Stimulated activated naive B cell treated with anti-CD40 and anti-IgM and Interleukin-4, amounts not matched to agents 10 μg/mL and 1 μg/mL and 100 μg/mL, for 72 hours (primary cell): Measurements from ENCODE around the gene PTX3.
A peak's percentile ranks its signal among the peaks of the same experiment; 100 is the strongest.

Experiments used
- ATAC-seq, 2 donors: fragments of 150-1000 bp; cut with Tn5 transposase; replicated peaks; 2 replicates each; pipeline ENCODE4 v1.10.0; 2021; ENCODE audit warnings: moderate library complexity in 1 of 2
- DNase-seq: peaks from one replicate; pipeline ENCODE4 v3.0.0; 2021
- H3K27ac Mint-ChIP-seq: one replicate; pipeline ENCODE4 v1.8.0; 2022; ENCODE audit warnings: mild to moderate bottlenecking, mixed read lengths
- H3K27me3 Mint-ChIP-seq, 2 donors: one replicate each; pipeline ENCODE4 v1.8.0; 2022; ENCODE audit warnings: mixed read lengths in 2 of 2
- H3K36me3 Mint-ChIP-seq, 2 donors: one replicate each; pipeline ENCODE4 v1.8.0; 2022; ENCODE audit warnings: mixed read lengths in 2 of 2, mild to moderate bottlenecking in 1 of 2
- H3K4me1 Mint-ChIP-seq, 2 donors: one replicate each; pipeline ENCODE4 v1.8.0; 2022; ENCODE audit warnings: mixed read lengths in 2 of 2, mild to moderate bottlenecking in 1 of 2
- H3K4me3 Mint-ChIP-seq, 2 donors: one replicate each; pipeline ENCODE4 v1.8.0; 2022; ENCODE audit warnings: mild to moderate bottlenecking in 2 of 2, mixed read lengths in 2 of 2, moderate library complexity in 1 of 2
- H3K9me3 Mint-ChIP-seq, 2 donors: one replicate each; pipeline ENCODE4 v1.8.0; 2022; ENCODE audit warnings: mixed read lengths in 2 of 2, mild to moderate bottlenecking in 1 of 2

PTX3 gene

DNA sequence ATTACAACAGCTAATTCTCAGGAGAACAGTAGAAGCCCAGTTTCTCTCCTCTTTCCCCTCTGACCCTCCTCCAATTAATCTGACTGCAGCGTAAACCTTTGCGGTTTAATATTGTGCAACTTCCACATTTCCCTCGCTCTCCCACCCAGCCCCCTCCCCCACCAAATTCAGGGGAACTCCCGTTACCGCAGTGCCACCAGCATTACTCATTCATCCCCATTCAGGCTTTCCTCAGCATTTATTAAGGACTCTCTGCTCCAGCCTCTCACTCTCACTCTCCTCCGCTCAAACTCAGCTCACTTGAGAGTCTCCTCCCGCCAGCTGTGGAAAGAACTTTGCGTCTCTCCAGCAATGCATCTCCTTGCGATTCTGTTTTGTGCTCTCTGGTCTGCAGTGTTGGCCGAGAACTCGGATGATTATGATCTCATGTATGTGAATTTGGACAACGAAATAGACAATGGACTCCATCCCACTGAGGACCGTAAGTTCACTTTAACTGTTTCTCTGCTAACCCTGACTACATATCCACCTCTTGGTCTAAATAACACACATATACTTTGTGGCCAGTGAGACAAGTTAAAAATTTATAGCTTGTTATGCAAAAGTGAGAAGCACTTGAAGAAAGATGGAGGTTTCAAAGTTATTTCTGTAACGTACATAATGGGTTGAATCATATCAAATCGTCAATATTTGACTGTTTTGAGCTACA is at the start of gene PTX3:
Gene PTX3 (plus strand): TSS at position 268 of the 709 bp plus-strand sequence. CDS start 84 bp downstream, at position 352.
- peak; percentile 39 for ATAC-seq

DNA sequence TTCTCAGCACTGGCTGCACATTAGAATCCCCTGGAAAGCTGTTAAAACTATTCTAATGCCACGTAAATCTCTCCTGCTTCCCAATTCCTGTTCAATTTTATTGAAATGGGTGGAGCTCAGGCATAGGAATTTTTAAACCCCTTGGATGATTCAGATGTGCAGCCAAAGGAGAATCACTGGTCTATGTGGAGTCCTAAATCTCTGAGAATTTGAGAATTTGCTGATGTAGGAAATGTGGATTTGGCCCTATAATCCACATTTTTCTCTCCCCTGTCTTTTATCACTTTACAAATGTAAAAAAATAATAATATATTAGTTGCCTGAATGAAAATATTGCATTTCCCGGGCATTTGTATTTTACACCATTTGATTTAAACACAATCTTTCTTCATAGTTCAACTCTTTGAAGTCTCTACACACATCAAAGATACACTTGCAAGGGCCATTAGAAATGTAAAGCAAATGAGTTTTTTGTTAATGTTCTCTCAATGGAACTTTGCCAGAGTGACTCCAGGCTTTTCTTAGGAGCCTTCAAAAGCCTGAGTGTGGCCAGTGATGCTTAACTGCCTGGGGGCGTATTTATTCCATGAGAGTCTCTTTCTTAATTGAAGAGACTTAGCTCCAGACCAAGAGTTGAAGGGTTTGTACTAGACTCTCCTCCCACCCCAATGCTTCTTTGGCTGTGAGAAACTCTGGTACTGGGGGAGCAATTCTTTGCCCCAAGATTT is 48.8 kb upstream of the PTX3 start:
- DNase-seq (no peak), ATAC-seq (no peak)
- H3K4me3 Mint-ChIP-seq: no peak overlapping the region
- H3K9me3 Mint-ChIP-seq: peaks cover 4 to 9% of the 10 kb centered on the region in 2 donors
- H3K36me3 Mint-ChIP-seq: no peaks in the 10 kb centered on the region
- H3K27me3 Mint-ChIP-seq: no peaks in the 10 kb centered on the region
- no peak overlapping the region for H3K27ac Mint-ChIP-seq
- H3K4me1 Mint-ChIP-seq: no peaks in the 10 kb centered on the region

More for the DNA sequence above, at the start of gene PTX3:
- peaks cover 17 to 39% of the 10 kb centered on the region in 2 donors for H3K27me3 Mint-ChIP-seq
- no peak for DNase-seq
- peak within 1 kb of the TSS; percentile 6 for H3K27ac Mint-ChIP-seq
- peaks cover 9 to 20% of the 10 kb centered on the region in 2 donors for H3K4me1 Mint-ChIP-seq
- H3K9me3 Mint-ChIP-seq: no peaks in the 10 kb centered on the region
- peak within 1 kb of the TSS; percentile 58 to 79 for H3K4me3 Mint-ChIP-seq
- H3K36me3 Mint-ChIP-seq: no peaks in the 10 kb centered on the region

DNA sequence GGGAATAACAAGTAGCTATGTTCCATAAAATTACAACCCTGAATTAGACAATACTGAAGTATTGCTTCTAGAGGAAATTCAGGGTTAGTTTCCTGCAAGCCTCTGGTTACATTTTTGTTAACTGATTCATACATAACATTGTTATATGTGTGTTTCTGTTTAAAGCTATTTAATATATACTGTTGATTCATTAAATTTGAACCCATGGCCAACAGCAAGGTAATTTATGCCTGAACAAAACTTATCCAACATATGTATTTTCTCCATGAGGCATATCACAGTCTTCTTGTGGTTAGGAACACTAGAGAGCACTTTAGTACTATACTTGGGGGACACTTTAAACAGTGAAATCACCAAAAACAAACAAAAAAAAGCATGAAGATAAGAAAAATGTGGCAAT is 47.7 kb upstream of the PTX3 start:
- Mint-ChIP-seq H3K36me3 (no peaks in the 10 kb centered on the region), H3K4me1 (no peaks in the 10 kb centered on the region), H3K4me3 (no peak overlapping the region), H3K9me3 (peaks cover 4 to 9% of the 10 kb centered on the region in 2 donors), H3K27me3 (no peaks in the 10 kb centered on the region), H3K27ac (no peak overlapping the region)
- ATAC-seq: no peak
- DNase-seq: no peak

DNA sequence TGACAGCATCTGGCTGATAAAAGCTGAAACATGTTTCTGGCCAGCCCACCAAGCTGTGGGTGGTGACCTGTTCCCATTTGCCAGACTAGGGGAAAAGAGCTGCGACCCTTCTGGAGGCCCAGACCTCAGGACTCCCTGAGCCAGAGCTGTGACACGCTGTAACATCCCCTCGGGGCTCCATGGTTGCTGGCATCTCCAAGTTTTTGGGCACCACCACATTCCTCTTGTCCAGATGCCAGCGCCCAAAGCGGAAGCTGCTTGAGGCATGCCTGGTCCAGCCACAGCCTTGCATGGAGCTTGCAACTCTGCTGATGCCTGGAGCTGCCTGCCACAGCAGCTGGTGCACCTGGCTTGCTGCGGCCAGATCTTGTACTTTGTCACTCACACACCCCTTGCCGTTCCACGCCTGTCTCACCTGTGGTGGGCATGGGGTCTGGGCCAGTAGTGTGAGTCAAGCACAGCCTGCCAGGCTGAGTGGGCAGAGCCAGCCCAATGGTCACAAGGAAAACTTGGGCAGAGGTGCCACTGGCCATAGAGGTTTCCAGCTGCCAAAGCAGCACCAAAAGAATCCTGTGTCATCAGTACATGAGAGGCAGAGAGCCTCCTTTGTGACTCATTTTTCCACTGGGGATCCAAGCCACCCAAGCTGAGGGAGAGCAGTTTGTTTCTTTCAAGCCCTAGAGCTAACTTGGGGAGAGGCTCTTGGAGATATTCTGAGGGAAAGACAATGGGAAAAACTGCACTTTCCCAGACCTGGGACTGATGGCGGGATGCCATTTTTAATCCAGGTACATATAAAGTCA is 45.7 kb upstream of the PTX3 start:
- Mint-ChIP-seq H3K27me3 (no peaks in the 10 kb centered on the region), H3K9me3 (peaks cover 5 to 9% of the 10 kb centered on the region in 2 donors), H3K4me1 (no peaks in the 10 kb centered on the region), H3K4me3 (no peak overlapping the region), H3K27ac (no peak overlapping the region), H3K36me3 (no peaks in the 10 kb centered on the region)
- ATAC-seq (no peak), DNase-seq (no peak)

DNA sequence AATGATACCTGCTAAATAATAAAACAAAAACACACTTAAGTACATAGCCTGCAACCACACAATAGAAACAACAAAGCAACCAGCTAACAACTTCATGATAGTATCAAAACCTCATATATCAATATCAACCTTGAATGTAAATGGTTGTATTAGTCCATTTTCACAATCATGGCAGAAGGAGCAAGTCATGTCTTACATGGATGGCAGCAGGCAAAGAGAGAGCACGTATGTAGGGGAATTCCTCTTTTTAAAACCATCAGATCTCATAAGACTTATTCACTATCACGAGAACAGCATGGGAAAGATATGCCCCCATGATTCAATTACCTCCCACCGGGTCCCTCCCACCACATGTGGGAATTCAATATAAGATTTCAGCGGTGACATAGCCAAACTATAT is 44.5 kb upstream of the PTX3 start:
- Mint-ChIP-seq H3K4me3 (no peak overlapping the region), H3K36me3 (no peaks in the 10 kb centered on the region), H3K4me1 (no peaks in the 10 kb centered on the region), H3K27ac (no peak overlapping the region), H3K27me3 (no peaks in the 10 kb centered on the region), H3K9me3 (peaks cover 7 to 9% of the 10 kb centered on the region in 2 donors)
- no peak for ATAC-seq
- DNase-seq: no peak

DNA sequence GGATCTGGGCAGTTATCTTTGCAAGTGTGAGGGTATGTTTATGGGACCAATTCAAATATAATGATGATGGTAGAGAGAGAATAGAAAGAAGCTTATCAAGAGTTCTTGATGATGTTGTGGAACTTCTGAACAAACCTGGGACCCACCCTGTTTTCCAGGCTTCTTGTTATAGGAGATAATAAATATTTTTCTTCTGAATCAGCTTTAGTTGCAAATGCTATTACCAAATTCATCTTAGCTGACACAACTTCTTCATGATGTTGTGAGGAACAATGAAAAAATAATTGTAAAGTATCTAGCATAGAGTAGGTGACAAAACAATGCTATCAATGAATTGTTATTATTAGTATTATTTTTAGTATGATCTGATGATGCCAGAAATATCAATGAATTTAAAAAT is 43.5 kb upstream of the PTX3 start:
- H3K4me1 Mint-ChIP-seq: no peaks in the 10 kb centered on the region
- no peak for DNase-seq
- H3K36me3 Mint-ChIP-seq: no peaks in the 10 kb centered on the region
- peaks cover 7 to 9% of the 10 kb centered on the region in 2 donors for H3K9me3 Mint-ChIP-seq
- H3K27ac Mint-ChIP-seq: no peak overlapping the region
- no peaks in the 10 kb centered on the region for H3K27me3 Mint-ChIP-seq
- ATAC-seq: no peak
- H3K4me3 Mint-ChIP-seq: no peak overlapping the region

DNA sequence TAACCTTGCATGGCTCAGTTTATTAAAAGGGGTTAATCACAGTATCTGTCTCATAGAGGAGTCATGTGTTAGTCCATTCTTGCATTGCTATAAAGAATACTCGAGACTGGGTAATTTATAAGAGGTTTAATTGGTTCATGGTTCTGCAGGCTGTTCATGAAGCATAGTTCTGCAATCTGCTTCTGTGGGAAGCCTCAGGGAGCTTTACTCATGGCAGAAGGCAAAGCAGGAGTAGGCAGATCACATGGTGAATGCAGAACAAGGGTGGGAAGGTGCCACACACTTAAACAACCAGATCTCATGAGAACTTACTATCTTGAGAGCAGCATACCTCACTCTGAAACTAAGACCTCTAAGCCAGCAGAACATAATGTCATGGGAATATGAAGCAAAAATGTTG is 42.2 kb upstream of the PTX3 start:
- no peak overlapping the region for H3K4me3 Mint-ChIP-seq
- DNase-seq: no peak
- H3K4me1 Mint-ChIP-seq: no peaks in the 10 kb centered on the region
- ATAC-seq: no peak
- H3K36me3 Mint-ChIP-seq: no peaks in the 10 kb centered on the region
- H3K27me3 Mint-ChIP-seq: no peaks in the 10 kb centered on the region
- no peak overlapping the region for H3K27ac Mint-ChIP-seq
- H3K9me3 Mint-ChIP-seq: peaks cover 7 to 9% of the 10 kb centered on the region in 2 donors

DNA sequence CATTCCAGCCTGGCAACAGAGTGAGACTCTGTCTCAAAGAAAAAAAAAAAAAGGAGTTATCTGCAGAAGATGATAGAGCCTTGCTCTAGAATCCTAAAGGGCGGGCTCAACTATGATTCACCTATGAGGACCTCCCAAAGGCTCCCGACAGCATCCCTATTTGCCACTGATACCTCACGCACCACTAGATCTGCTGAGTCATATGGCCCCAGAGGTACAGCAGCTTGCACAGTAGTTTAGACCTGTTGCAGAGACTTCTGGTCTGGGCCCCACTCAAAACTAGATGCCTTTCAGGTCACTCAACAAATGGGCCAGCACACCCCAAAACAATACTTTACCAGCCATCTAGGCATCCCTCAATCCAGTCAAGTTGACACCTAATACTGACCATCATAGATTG is 38.1 kb upstream of the PTX3 start:
- DNase-seq (no peak), ATAC-seq (peak in 1 of 2 donors; percentile 29)
- Mint-ChIP-seq H3K4me3 (no peak overlapping the region), H3K27me3 (peaks cover 0 to 6% of the 10 kb centered on the region in 2 donors), H3K27ac (no peak overlapping the region), H3K4me1 (no peaks in the 10 kb centered on the region), H3K36me3 (no peaks in the 10 kb centered on the region), H3K9me3 (peaks cover 0 to 2% of the 10 kb centered on the region in 2 donors)

DNA sequence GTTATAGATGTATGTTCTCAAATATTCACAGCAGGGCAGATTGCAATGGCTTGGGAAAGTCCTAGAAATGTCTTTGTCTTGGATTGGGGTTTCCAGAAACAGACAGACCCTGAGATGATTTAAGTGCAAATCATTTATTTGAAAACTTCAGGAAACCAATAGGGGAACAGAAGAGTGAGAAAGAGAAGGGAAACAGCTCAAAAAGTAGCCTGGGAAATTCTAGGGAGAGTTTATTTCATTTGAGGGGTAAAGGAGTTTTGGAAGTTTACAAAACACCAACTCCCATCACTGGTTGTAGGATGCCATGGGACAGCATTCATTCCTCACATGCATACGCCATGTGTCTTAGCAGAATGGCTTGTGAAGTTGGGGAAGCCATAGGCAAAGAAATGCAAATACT is 32.3 kb upstream of the PTX3 start:
- ATAC-seq (no peak), DNase-seq (no peak)
- H3K27ac Mint-ChIP-seq: no peak overlapping the region
- H3K4me1 Mint-ChIP-seq: no peaks in the 10 kb centered on the region
- no peak overlapping the region for H3K4me3 Mint-ChIP-seq
- no peaks in the 10 kb centered on the region for H3K9me3 Mint-ChIP-seq
- no peaks in the 10 kb centered on the region for H3K36me3 Mint-ChIP-seq
- peaks cover 0 to 6% of the 10 kb centered on the region in 2 donors for H3K27me3 Mint-ChIP-seq

DNA sequence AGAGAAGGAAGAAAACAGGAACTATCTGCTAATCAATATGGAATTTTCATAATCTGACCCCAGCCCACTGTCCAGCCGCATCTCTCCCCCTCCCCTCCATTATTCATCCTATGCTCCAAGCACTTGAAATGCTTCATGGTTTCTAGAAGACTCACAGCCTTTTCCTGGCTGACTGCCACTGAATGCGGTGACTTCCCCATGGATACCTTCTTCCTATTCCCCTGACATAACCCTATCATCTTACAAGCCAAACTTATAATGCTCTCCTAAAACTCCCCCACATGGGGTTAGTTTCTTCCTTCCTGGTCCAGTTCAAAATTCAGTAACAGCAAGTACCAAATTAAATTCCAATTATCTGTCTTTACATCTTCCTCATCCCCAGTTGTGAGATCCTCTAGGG is 31.2 kb upstream of the PTX3 start:
- Mint-ChIP-seq H3K36me3 (no peaks in the 10 kb centered on the region), H3K4me3 (no peak overlapping the region), H3K27ac (no peak overlapping the region), H3K27me3 (peaks cover 0 to 6% of the 10 kb centered on the region in 2 donors), H3K4me1 (no peaks in the 10 kb centered on the region), H3K9me3 (no peaks in the 10 kb centered on the region)
- no peak for DNase-seq
- no peak for ATAC-seq

DNA sequence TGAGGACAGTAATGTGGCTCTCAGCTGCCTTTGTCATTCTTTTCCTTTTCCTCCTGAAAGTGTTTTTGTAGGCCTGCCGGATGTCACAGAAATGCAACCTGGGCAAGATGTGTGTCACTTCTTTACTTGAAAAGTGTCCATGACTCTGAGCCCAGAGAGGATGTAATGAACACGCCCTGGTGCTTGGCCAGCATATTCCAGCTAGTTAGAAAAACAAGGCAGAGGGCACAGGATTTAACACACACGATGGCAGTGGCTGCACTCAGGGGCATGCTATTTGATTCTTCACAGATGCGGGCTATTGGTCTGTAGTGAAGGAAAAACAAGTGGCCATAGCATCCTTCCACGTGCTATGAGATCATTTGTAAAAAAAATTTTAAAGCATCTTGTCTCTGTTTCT is 30.3 kb upstream of the PTX3 start:
- Mint-ChIP-seq H3K4me1 (no peaks in the 10 kb centered on the region), H3K36me3 (no peaks in the 10 kb centered on the region), H3K27me3 (peaks cover 0 to 6% of the 10 kb centered on the region in 2 donors), H3K9me3 (no peaks in the 10 kb centered on the region), H3K27ac (no peak overlapping the region), H3K4me3 (no peak overlapping the region)
- DNase-seq: no peak
- ATAC-seq: no peak

DNA sequence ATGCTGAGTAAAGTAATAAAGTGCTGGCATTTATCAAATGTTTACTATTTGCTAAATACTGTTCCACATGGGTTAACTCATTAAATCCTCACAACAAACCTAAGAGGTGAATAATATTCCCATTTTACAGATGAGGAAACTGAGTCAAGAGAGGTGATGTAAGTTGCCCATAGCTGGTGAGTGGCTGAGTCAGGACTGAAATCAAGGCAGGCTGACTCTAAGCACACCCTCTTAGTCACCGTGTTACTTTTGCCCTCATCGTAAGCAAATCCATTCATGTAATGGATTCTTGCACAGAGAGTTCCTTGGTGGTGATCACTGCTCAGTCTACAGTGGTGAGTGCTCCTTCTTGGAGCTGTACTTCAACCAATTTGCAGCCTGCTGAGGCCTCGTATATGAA is 28.9 kb upstream of the PTX3 start:
- no peak for ATAC-seq
- no peaks in the 10 kb centered on the region for H3K36me3 Mint-ChIP-seq
- H3K4me1 Mint-ChIP-seq: no peaks in the 10 kb centered on the region

DNA sequence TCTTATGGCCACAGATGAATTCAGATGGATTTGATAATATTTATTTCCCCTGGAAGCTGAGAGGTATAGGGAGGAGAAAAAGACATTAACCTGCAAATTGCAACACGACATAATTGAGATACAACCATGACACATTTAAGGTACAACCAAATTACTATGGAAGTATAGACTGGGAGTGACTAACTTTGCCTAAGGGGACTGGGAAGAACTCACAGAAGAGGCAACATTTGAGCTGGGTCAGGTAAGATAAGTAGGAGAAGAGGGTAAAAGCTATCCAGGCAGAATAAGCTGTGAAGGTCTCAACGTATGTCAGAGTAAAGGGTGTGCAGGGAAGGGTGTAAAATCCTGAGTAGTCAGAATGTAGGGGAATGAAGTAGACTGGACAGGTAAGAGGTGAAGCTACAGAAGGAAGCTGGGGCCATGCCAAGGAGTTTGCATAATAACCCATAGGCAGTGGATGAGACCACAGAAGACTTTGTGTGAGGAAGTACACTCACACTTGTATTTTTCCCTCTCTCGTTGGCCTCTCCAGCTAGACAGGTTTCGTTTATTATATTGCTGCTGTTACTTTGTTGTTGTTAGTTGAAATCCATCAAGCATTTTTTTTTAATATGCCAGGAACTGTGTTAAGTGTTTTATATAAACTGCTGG is 28.0 kb upstream of the PTX3 start:
- ATAC-seq: no peak
- no peaks in the 10 kb centered on the region for H3K27me3 Mint-ChIP-seq

More for the DNA sequence above, 28.9 kb upstream of the PTX3 start:
- Mint-ChIP-seq H3K27ac (no peak overlapping the region), H3K4me3 (no peak overlapping the region), H3K27me3 (no peaks in the 10 kb centered on the region), H3K9me3 (peaks cover 0 to 4% of the 10 kb centered on the region in 2 donors)
- no peak for DNase-seq

DNA sequence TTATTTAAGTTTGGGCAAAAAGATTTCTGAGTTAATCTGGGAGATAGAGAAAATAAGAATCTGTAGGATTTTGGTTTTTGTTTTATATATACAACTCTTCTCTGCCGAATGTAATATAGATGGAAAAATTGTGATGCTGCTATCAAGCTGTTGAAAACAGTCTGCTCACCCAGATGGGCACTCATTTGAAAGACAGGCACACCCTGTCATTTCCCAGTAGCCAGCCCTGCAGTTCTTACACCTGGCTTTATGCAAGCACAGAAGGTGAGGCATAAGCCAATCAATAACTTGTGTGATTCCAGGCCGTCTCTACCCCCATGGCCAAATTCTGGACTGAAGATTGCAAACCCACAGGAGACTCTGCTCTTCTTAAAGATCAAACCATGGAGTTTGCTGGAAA is 27.1 kb upstream of the PTX3 start:
- no peak for DNase-seq
- Mint-ChIP-seq H3K9me3 (peaks cover 0 to 4% of the 10 kb centered on the region in 2 donors), H3K27ac (no peak overlapping the region), H3K4me1 (no peaks in the 10 kb centered on the region), H3K4me3 (no peak overlapping the region), H3K27me3 (no peaks in the 10 kb centered on the region), H3K36me3 (no peaks in the 10 kb centered on the region)
- ATAC-seq: no peak

More for the DNA sequence above, 28.0 kb upstream of the PTX3 start:
- H3K36me3 Mint-ChIP-seq: no peaks in the 10 kb centered on the region
- H3K9me3 Mint-ChIP-seq: peaks cover 0 to 4% of the 10 kb centered on the region in 2 donors
- H3K4me3 Mint-ChIP-seq: no peak overlapping the region
- H3K4me1 Mint-ChIP-seq: no peaks in the 10 kb centered on the region
- DNase-seq: no peak
- H3K27ac Mint-ChIP-seq: no peak overlapping the region
